HEK293T (cell line): ENCODE measurements around the gene GLTPD2.

Source experiments
- CTCF ChIA-PET: fragments of 350-600 bp; formaldehyde crosslinking; extraction: SDS; loops from one replicate; lab custom pipeline; 2021; ENCODE audit warnings: antibody characterized with exemption, inconsistent platforms; lab: Yijun Ruan, JAX
- POLR2A ChIA-PET: fragments of 350-600 bp; formaldehyde crosslinking; extraction: SDS; loops from one replicate; lab custom pipeline; 2020; ENCODE audit warnings: antibody characterized with exemption, inconsistent platforms; lab: Yijun Ruan, JAX
- DNase-seq: peaks from one replicate; pipeline ENCODE4 v3.0.0; 2012; ENCODE audit warnings: mixed read lengths; ENCODE audit errors: extremely low spot score
- ARNT ChIP-seq: fragments of 450-650 bp; IDR thresholded peaks from 2 replicates; pipeline ENCODE4 v1.6.1; 2017; ENCODE audit warnings: mild to moderate bottlenecking
- BHLHE40 ChIP-seq: fragments of 450-650 bp; IDR thresholded peaks from 2 replicates; pipeline ENCODE4 v1.6.1; 2016; ENCODE audit warnings: mild to moderate bottlenecking, moderate library complexity, borderline replicate concordance
- CTBP1 ChIP-seq: fragments of 450-650 bp; IDR thresholded peaks from 2 replicates; pipeline ENCODE4 v1.6.1; 2016; ENCODE audit warnings: borderline replicate concordance
- ELF4 ChIP-seq: fragments of 450-650 bp; IDR thresholded peaks from 2 replicates; pipeline ENCODE4 v1.6.1; 2017; ENCODE audit warnings: antibody characterized with exemption
- FOXA1 ChIP-seq: fragments of 450-650 bp; IDR thresholded peaks from 2 replicates; pipeline ENCODE4 v1.6.1; 2016; ENCODE audit warnings: mild to moderate bottlenecking
- FOXK2 ChIP-seq: fragments of 450-650 bp; IDR thresholded peaks from 2 replicates; pipeline ENCODE4 v1.6.1; 2016; ENCODE audit warnings: mild to moderate bottlenecking
- FOXM1 ChIP-seq: fragments of 450-650 bp; IDR thresholded peaks from 2 replicates; pipeline ENCODE4 v1.6.1; 2017; ENCODE audit warnings: mild to moderate bottlenecking, borderline replicate concordance
- HDGF ChIP-seq: fragments of 450-650 bp; IDR thresholded peaks from 2 replicates; pipeline ENCODE4 v1.6.1; 2017; ENCODE audit warnings: antibody characterized with exemption, borderline replicate concordance
- L3MBTL2 ChIP-seq: fragments of 450-650 bp; conservative IDR thresholded peaks from 2 replicates; pipeline ENCODE4 v1.6.1; 2016; ENCODE audit warnings: mild to moderate bottlenecking
- LEF1 ChIP-seq: fragments of 450-650 bp; IDR thresholded peaks from 2 replicates; pipeline ENCODE4 v1.6.1; 2017; ENCODE audit warnings: mild to moderate bottlenecking, borderline replicate concordance
- NFRKB ChIP-seq: fragments of 450-650 bp; IDR thresholded peaks from 2 replicates; pipeline ENCODE4 v1.6.1; 2016; ENCODE audit warnings: mild to moderate bottlenecking, moderate library complexity
- SP1 ChIP-seq: fragments of 450-650 bp; IDR thresholded peaks from 2 replicates; pipeline ENCODE4 v1.6.1; 2017
- SUZ12 ChIP-seq: fragments of 450-650 bp; IDR thresholded peaks from 2 replicates; pipeline ENCODE4 v1.6.1; 2016; ENCODE audit warnings: mild to moderate bottlenecking
- TARDBP ChIP-seq: fragments of 450-650 bp; IDR thresholded peaks from 2 replicates; pipeline ENCODE4 v1.6.1; 2016
- ZNF384 ChIP-seq: fragments of 450-650 bp; IDR thresholded peaks from 2 replicates; pipeline ENCODE4 v1.6.1; 2016
- TF ChIP-seq, protein P1 (sequence below): fragments of 450-650 bp; IDR thresholded peaks from 2 replicates; pipeline ENCODE4 v1.6.1; 2016

Gene GLTPD2

DNA sequence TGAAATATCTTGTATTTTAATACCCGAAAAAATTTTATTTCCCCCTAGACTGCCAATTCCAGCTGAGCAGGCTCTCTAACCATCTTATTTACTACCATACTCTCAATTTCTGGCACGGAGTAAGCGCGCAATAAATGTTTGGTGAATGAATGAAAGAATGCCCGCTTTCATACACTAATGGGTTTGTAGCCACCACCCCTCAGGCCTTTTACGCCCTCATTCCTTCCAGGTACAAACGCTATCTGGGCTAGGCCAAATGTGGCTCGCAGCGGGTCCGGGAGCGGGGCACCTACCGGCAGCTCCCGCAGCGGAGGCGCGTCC, 17.7 kb downstream of the GLTPD2 start:
- DNase-seq, result no peak
- POLR2A ChIA-PET, result interaction anchor here (0.7 to 3.4 kb wide), 10 partner anchors 9 to 32 kb away, joined by 3 to 19 read pairs (median 4); partner anchors contain the start of genes GLTPD2, MINK1 and PSMB6
- TF ChIP-seq FOXM1, result no peak
- no peak for TF ChIP-seq ZNF384
- TF ChIP-seq NFRKB, result no peak
- no peak for TF ChIP-seq FOXK2
- no peak for TF ChIP-seq FOXA1
- TF ChIP-seq SP1, result no peak
- TF ChIP-seq ELF4, result no peak
- no peak for TF ChIP-seq ARNT
- TF ChIP-seq L3MBTL2, result no peak
- no peak for TF ChIP-seq BHLHE40
- no peak for TF ChIP-seq HDGF
- TF ChIP-seq, protein P1, sequence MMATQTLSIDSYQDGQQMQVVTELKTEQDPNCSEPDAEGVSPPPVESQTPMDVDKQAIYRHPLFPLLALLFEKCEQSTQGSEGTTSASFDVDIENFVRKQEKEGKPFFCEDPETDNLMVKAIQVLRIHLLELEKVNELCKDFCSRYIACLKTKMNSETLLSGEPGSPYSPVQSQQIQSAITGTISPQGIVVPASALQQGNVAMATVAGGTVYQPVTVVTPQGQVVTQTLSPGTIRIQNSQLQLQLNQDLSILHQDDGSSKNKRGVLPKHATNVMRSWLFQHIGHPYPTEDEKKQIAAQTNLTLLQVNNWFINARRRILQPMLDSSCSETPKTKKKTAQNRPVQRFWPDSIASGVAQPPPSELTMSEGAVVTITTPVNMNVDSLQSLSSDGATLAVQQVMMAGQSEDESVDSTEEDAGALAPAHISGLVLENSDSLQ, result no peak
- no peak for TF ChIP-seq LEF1
- TF ChIP-seq CTBP1, result no peak
- TF ChIP-seq TARDBP, result no peak
- TF ChIP-seq SUZ12, result no peak
- CTCF ChIA-PET, result interaction anchor here (1.1 to 1.4 kb wide), 2 partner anchors 16 to 32 kb away, joined by 3 to 8 read pairs; no protein-coding TSS in a partner anchor

DNA sequence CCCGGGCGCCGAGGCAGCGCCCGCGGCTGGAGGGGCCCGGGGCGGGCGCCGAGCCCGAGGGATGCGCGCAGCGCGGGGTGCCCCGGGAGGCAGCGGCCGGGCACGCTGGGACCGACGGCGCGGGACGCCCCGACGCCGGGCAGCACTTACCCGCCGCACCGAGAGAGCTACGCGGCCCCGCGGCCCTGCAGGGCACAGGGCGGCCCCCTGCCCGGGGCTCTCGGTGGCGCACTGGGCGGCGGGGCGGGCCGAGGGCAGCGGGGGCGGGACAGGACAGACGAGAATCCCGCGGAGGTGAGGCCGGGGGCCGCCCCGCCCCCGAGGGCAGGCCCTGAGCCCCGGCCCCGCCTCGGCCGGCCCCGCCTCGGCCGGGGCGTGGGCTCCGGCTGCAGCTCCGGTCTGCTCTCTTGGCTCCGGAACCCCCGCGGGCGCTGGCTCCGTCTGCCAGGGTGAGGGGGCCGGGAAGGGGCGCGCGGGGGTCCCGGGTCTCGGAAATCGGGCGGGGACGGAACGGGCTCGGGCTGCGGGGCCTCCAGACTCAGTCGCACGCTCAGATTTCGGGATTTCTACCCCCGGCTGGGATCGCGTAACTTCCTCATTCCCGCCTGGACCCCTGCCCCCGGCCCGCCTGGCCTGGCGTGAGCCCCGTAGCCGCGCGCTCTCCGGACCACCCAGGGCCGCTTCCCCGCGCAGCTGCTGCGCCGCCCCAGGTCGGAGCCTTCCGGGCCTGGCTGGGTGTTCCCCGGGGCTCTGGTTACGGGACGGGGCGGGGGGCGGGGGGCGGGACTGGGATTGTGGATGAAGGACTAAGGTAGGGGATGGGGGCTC, 18.2 kb downstream of the GLTPD2 start, which contains the start of gene PLD2:
TSS of gene PLD2 (plus strand) at position 376 of the 828 bp plus-strand sequence. CDS start 621 bp downstream, outside the sequence.
- peak; percentile 97 for DNase-seq
- POLR2A ChIA-PET, result interaction anchor here (0.7 to 3.4 kb wide), 12 partner anchors 9 to 133 kb away, joined by 3 to 19 read pairs (median 4); partner anchors contain the start of genes GLTPD2, MINK1, PSMB6 and RNF167
- CTCF ChIA-PET, result interaction anchor here (1.1 to 1.4 kb wide), 2 partner anchors 17 to 31 kb away, joined by 3 to 8 read pairs; no protein-coding TSS in a partner anchor
- TF ChIP-seq FOXM1 (peak; percentile 26; the same call in 1 of the 2 replicates), NFRKB (no peak)

DNA sequence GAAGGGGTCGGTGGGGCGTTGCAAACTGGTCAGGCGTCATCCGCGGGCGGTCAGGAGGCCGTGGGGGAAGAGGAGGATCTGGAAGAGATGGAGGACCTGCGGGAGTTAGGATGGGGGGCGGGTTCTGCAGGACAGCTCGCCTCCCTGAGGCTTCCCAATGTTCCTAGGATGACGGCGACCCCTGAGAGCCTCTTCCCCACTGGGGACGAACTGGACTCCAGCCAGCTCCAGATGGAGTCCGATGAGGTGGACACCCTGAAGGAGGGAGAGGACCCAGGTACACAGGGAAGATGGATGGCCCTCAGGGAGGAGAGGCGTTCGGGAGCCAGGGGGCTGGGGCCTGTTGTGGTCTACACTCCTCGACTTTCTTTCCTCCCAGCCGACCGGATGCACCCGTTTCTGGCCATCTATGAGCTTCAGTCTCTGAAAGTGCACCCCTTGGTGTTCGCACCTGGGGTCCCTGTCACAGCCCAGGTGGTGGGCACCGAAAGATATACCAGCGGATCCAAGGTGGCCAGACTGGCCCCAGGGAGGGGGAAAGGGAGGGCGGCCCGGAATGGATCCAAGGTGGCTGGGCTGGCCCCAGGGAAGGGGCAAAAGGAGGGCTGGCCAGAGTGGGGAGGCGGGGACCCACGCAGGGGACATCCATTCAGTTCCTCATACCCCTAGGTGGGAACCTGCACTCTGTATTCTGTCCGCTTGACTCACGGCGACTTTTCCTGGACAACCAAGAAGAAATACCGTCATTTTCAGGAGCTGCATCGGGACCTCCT, 19.0 kb downstream of the GLTPD2 start:
- TF ChIP-seq HDGF, result no peak
- no peak for TF ChIP-seq LEF1
- TF ChIP-seq, protein P1, result no peak
- TF ChIP-seq NFRKB, result no peak
- TF ChIP-seq SP1, result no peak
- no peak for TF ChIP-seq FOXK2
- no peak for TF ChIP-seq SUZ12
- TF ChIP-seq ARNT, result no peak
- no peak for TF ChIP-seq TARDBP
- TF ChIP-seq L3MBTL2, result no peak
- TF ChIP-seq CTBP1, result no peak
- TF ChIP-seq ZNF384, result no peak
- no peak for TF ChIP-seq ELF4
- no peak for TF ChIP-seq BHLHE40
- TF ChIP-seq FOXA1, result no peak
- no peak for TF ChIP-seq FOXM1
- POLR2A ChIA-PET, result interaction anchor here (0.9 to 3.4 kb wide), 10 partner anchors 8 to 132 kb away, joined by 3 to 19 read pairs (median 4); partner anchors contain the start of genes GLTPD2, MINK1, PSMB6 and RNF167
- CTCF ChIA-PET, result interaction anchor here (1.4 kb wide), 1 partner anchor 18 kb away, joined by 8 read pairs; no protein-coding TSS in a partner anchor
- no peak for DNase-seq

DNA sequence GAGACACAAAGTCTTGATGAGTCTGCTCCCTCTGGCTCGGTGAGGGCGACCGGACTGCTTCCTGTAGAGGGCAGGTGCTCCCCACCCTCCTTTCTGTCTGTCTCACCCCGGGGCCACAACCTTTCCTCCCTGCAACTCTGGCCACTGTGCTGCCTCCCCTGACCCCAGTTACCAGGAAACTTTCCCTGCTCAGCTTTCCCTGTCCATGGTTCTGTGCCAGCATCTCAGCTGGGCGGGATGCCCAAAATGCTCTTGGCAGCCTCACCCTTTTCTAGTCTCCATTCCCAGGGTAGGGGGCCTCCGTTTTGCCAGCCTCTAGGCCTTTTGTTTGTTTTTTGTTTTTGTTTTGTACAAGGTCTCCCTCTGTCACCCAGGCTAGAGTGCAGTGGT, 19.6 kb downstream of the GLTPD2 start:
- TF ChIP-seq ELF4 (no peak), ARNT (no peak), NFRKB (no peak), HDGF (no peak), LEF1 (no peak), FOXA1 (no peak)
- CTCF ChIA-PET, result no interaction called here
- POLR2A ChIA-PET, result interaction anchor here (3.4 kb wide), 1 partner anchor 19 kb away, joined by 19 read pairs; the partner anchor contains the start of gene GLTPD2
- no peak for DNase-seq

DNA sequence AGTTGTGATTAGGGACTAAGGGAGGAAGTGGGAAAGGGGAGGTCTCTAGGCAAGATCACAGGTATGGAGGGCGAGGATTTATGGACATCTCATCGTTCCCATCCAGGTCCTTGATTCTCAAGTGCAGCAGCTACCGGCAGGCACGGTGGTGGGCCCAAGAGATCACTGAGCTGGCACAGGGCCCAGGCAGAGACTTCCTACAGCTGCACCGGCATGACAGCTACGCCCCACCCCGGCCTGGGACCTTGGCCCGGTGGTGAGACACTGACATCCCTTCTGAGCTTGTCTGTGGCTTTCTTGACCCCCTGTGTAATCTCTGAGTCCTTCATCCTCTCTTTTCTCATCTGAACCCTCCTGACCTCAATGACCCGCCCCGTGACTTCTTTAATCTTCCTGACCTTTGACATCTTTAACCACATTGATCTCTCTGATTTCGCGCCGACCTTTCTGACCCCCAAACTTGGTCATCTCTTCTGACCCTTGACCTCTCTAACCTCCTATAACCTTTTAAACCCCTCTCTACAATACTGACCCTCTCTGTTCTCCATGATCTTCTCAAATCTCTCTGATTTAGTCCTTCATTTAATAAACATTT, 22.0 kb downstream of the GLTPD2 start:
- CTCF ChIA-PET, result no interaction called here
- TF ChIP-seq FOXA1 (no peak), FOXK2 (no peak)
- DNase-seq, result no peak
- POLR2A ChIA-PET, result no interaction called here

DNA sequence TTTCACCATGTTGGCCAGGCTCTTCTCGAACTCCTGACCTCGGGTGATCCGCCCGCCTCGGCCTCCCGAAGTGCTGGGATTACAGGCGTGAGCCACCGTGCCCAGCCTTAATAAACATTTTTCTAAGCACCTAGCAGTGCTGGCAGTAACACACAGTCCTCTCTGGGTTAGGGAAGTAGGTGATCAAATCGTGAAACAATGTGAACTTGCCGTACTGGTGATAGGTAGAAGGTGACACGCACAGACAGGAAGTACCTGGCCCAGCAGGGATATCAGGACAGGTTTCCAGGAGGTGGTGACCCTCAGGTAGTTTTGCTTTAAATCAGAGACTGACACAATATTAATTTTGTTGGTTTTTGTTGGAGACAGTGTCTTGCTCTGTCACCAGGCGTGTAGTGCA, 22.7 kb downstream of the GLTPD2 start:
- CTCF ChIA-PET, result no interaction called here

More for the DNA sequence above, 22.7 kb downstream of the GLTPD2 start:
- POLR2A ChIA-PET, result no interaction called here
- no peak for TF ChIP-seq HDGF
- TF ChIP-seq NFRKB, result no peak
- no peak for TF ChIP-seq FOXA1
- TF ChIP-seq, protein P1, result no peak
- no peak for TF ChIP-seq SUZ12
- no peak for TF ChIP-seq ARNT
- TF ChIP-seq ZNF384, result no peak
- no peak for TF ChIP-seq L3MBTL2
- no peak for TF ChIP-seq SP1
- TF ChIP-seq BHLHE40, result no peak
- TF ChIP-seq TARDBP, result no peak
- DNase-seq, result no peak
